Breast epithelium (tissue), 3 donors: Measurements from ENCODE around the gene IFITM10. TPM values are rescaled to one million over a fixed set of nuclear protein-coding genes. Genes with fewer than 3 reads are reported as not detected.

ENCODE experiments used
- total RNA-seq, 3 donors: library from RNA; depleted of rRNA; stranded (reverse); fragments of >200 nt; gene quantifications; one replicate each; pipeline ENCODE4 v1.1.0, GENCODE V29; 2016

Gene IFITM10
- total RNA-seq, 3 donors from 2014 or later = 0.33 to 14.0 (median 1.4) TPM

Other genes with a start within 250 kb of the IFITM10 start
- 1 to 10 TPM in 2 of 3 donors, under 1 TPM in 1; 0.80 to 2.9 (median 1.6) TPM for gene DUSP8, start 178.3 kb downstream of the IFITM10 start, total RNA-seq
- gene KRTAP5-1, start 165.3 kb downstream of the IFITM10 start, total RNA-seq = not detected
- gene KRTAP5-2, start 152.3 kb downstream of the IFITM10 start, total RNA-seq = not detected
- not detected for gene KRTAP5-3, start 142.1 kb downstream of the IFITM10 start, total RNA-seq
- gene KRTAP5-4, start 128.5 kb downstream of the IFITM10 start, total RNA-seq = not detected
- not detected for gene KRTAP5-5, start 120.8 kb downstream of the IFITM10 start, total RNA-seq
- gene KRTAP5-6, start 53.4 kb downstream of the IFITM10 start, total RNA-seq = not detected
- 100 to 1,000 TPM; 244 to 694 (median 667) TPM for gene CTSD, start 13.3 kb upstream of the IFITM10 start, total RNA-seq
- gene SYT8, start 84.4 kb upstream of the IFITM10 start, total RNA-seq = 10 to 100 TPM in 2 of 3 donors, not detected in 1; 10.7 to 12.1 TPM
- gene TNNI2, start 88.4 kb upstream of the IFITM10 start, total RNA-seq = 1 to 10 TPM in 2 of 3 donors, not detected in 1; 1.6 to 5.6 TPM
- gene LSP1, start 102.5 kb upstream of the IFITM10 start, total RNA-seq = 10 to 100 TPM; 21.4 to 36.0 (median 23.6) TPM
- not detected for gene PRR33, start 141.3 kb upstream of the IFITM10 start, total RNA-seq
- gene TNNT3, start 169.1 kb upstream of the IFITM10 start, total RNA-seq = 1 to 10 TPM; 3.5 to 8.2 (median 3.6) TPM
- gene MRPL23, start 196.7 kb upstream of the IFITM10 start, total RNA-seq = 100 to 1,000 TPM; 109 to 171 (median 112) TPM
- gene H19, start 247.2 kb upstream of the IFITM10 start, total RNA-seq = 100 to 1,000 TPM in 1 of 3 donors, 10 to 100 TPM in 2; 37.0 to 209 (median 39.8) TPM